ENCODE results near the gene NCKAP5. TPM values are rescaled to one million over a fixed set of nuclear protein-coding genes. Genes with fewer than 3 reads are reported as not detected.

Gene NCKAP5
- total RNA-seq, 1 experiment from 2014 or later, result not detected

DNA sequence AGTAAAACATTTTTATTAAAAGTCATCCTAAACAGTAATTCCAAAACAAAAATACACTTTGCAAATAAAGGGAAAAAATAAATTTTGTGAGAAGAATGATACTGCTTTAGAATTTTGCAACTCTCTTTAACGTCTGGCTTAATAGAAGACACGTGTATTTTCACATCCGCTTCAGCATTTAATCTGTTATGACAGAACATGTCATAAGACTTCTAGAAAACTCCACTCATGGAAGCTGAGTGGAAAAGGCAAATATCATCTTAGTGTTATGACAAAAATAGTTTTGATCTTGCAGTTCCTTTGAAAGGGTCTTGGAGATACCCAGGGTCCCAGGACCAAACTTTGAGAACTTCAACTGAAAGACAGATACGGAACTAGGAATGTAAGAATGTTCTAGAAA lies 350.1 kb downstream of the NCKAP5 start:
- Histone ChIP-seq H3K4me3 (no peak overlapping the region), H3K27ac (no peak overlapping the region), H3F3A (ENCODE audit: insufficient read depth, low read depth) (no peaks in the 10 kb centered on the region), H2AFZ (no peak overlapping the region), H3K4me1 (replicated peaks; ENCODE audit: insufficient read depth) (no peaks in the 10 kb centered on the region), H3K27me3 (ENCODE audit: insufficient read depth, low read depth) (peaks cover 5% of the 10 kb centered on the region), H3K4me2 (no peak overlapping the region), H3K79me2 (ENCODE audit: low read depth) (no peaks in the 10 kb centered on the region), H3K36me3 (ENCODE audit: low read depth) (no peaks in the 10 kb centered on the region), H3K9me3 (ENCODE audit: insufficient read depth, low read depth) (no peaks in the 10 kb centered on the region), H4K20me1 (ENCODE audit: insufficient read depth) (no peaks in the 10 kb centered on the region), H3K9me2 (ENCODE audit: insufficient read depth) (no peaks in the 10 kb centered on the region)
- ChIA-PET POLR2A (ENCODE audit: unreplicated experiment) (no interaction called here), CTCF (no interaction called here)
- DNase-seq, result no peak
- TF ChIP-seq CTCF (conservative IDR thresholded peaks at IDR 0.05) (no peak), EZH2 (IDR thresholded peaks at IDR 0.05; ENCODE audit: low read depth) (no peak)
- BruUV-seq (replicated peaks), result no TSS peak
- intact Hi-C loops (cut with micrococcal nuclease; ENCODE audit: unreplicated experiment), result no loop called here

GRCh38 chr2:133215477-133215876 lies 352.8 kb downstream of the NCKAP5 start:
- no TSS peak for BruUV-seq (replicated peaks)
- H3K4me1 ChIP-seq (replicated peaks; ENCODE audit: insufficient read depth), result no peaks in the 10 kb centered on the region
- no peak overlapping the region for H3K27ac ChIP-seq
- H3F3A ChIP-seq (ENCODE audit: insufficient read depth, low read depth), result no peaks in the 10 kb centered on the region
- ChIA-PET POLR2A (ENCODE audit: unreplicated experiment) (no interaction called here), CTCF (no interaction called here)
- intact Hi-C loops (cut with micrococcal nuclease; ENCODE audit: unreplicated experiment), result no loop called here
- no peaks in the 10 kb centered on the region for H3K9me2 ChIP-seq (ENCODE audit: insufficient read depth)
- no peaks in the 10 kb centered on the region for H3K9me3 ChIP-seq (ENCODE audit: insufficient read depth, low read depth)
- no peaks in the 10 kb centered on the region for H3K36me3 ChIP-seq (ENCODE audit: low read depth)
- no peak for TF ChIP-seq EZH2 (IDR thresholded peaks at IDR 0.05; ENCODE audit: low read depth)
- TF ChIP-seq CTCF (conservative IDR thresholded peaks at IDR 0.05), result no peak
- no peak overlapping the region for H3K4me3 ChIP-seq
- no peak for DNase-seq
- no peak overlapping the region for H2AFZ ChIP-seq
- no peaks in the 10 kb centered on the region for H3K79me2 ChIP-seq (ENCODE audit: low read depth)
- no peak overlapping the region for H3K4me2 ChIP-seq
- no peaks in the 10 kb centered on the region for H4K20me1 ChIP-seq (ENCODE audit: insufficient read depth)
- H3K27me3 ChIP-seq (ENCODE audit: insufficient read depth, low read depth), result peaks cover 5% of the 10 kb centered on the region

- Histone ChIP-seq H2AFZ (no peak overlapping the region), H3K4me1 (replicated peaks; ENCODE audit: insufficient read depth) (no peaks in the 10 kb centered on the region), H3K27ac (no peak overlapping the region), H3K4me2 (no peak overlapping the region), H3K27me3 (ENCODE audit: insufficient read depth, low read depth) (peaks cover 5% of the 10 kb centered on the region), H3K9me3 (ENCODE audit: insufficient read depth, low read depth) (no peaks in the 10 kb centered on the region), H3K79me2 (ENCODE audit: low read depth) (no peaks in the 10 kb centered on the region), H3K9me2 (ENCODE audit: insufficient read depth) (no peaks in the 10 kb centered on the region), H4K20me1 (ENCODE audit: insufficient read depth) (no peaks in the 10 kb centered on the region), H3F3A (ENCODE audit: insufficient read depth, low read depth) (no peaks in the 10 kb centered on the region), H3K4me3 (no peak overlapping the region), H3K36me3 (ENCODE audit: low read depth) (no peaks in the 10 kb centered on the region)
- BruUV-seq (replicated peaks), result no TSS peak
- ChIA-PET POLR2A (ENCODE audit: unreplicated experiment) (no interaction called here), CTCF (no interaction called here)
- intact Hi-C loops (cut with micrococcal nuclease; ENCODE audit: unreplicated experiment), result no loop called here
- no peak for DNase-seq
- TF ChIP-seq CTCF (conservative IDR thresholded peaks at IDR 0.05), result no peak
- TF ChIP-seq EZH2 (IDR thresholded peaks at IDR 0.05; ENCODE audit: low read depth), result no peak
Observed at GRCh38 chr2:133213651-133214050, 354.6 kb downstream of the NCKAP5 start.
